Measurements from ENCODE around the gene ABCA9.
"Not testable (repeated sequence)": the region's sequence is repeated elsewhere in the genome, so short reads cannot be mapped to it uniquely, and the experiment has no call there.

Gene ABCA9

DNA sequence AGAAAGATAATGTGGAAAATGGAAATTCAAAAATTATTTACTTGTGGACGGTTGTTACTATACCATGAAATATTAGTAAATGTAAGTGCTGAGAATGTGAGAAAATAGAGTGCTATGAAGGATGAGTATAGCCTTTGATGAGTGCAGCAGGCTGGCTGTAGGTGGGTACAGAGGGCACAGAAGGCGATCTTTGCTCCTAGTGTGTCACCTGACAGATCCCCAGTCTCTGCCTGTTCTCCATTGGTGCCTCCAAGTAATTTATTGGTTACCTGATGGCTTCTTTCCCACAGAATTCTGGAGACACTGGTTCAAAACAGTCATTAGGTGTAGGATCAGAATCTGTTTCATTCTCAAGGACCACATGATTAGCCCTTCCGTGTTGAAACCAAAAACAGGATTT lies 28.9 kb downstream of the ABCA9 start:
- DNase-seq (ENCODE audit: low read depth in 2 of 3, low spot score in 1 of 3): no peak

DNA sequence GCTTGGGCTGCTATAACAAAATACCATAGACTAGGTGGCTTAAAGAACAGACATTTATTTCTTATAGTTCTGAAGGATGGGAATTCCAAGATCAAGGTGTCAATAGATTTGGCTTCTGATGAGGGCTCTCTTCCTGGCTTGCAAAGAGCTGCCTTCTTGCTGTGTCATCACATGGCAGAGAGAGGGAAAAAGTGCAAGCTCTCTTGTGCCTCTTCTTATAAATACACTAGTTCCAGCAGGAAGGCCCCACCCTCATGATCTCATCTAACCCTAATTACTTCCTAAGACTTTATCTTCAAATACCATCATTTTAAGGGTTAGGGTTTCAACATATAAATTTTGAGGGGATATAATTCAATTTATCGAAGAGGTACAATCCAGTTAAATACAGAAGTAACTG lies 30.6 kb downstream of the ABCA9 start:
- DNase-seq (ENCODE audit: low read depth in 2 of 3, low spot score in 1 of 3): no peak

DNA sequence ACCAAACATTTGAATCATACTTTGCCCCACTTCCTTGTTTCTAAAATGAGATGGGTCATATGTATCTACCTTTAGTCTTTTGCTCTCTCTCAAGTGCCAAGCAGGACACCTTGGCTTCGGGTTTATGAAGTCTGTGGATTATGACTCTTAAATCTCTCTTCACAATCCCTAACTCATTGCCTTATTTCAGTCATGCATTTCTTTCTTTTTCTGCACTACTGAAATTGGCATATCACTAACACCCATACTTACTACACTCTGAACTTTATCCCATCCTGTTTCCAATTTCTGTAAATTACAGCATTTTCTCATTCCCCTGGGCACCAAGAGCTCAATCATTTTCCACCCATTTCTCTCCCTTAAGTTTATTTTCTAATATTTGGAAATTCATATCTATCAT lies 42.0 kb downstream of the ABCA9 start:
- DNase-seq (ENCODE audit: low read depth in 2 of 3, low spot score in 1 of 3): no peak

DNA sequence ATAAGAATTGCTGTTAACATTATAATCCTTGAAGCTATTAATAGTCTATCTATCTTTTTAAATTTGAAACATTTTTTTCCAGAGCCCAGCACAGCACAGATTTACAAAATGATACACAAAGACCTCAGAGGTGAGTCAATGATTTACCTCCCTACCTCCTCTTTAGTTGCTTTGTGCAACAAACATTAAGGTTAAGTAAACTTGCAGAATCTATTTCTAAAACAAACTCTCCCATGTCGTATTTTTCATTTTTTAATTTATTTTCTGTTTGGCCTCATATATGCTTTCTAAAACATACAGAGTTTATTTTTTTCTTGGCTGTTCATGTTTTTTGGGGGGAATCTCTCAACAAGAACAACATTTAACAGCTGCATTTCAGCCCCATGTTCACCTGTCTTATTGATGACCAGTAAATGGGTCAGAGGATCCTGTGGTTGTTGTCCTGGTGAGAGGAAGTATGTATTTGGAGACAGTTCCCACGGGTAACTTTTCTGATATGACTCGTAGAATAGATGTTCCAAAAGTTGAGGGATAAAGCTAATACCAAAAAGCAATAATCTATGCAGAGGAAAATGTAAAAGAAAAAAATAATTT lies 42.6 kb downstream of the ABCA9 start:
- no peak for DNase-seq (ENCODE audit: low read depth in 2 of 3, low spot score in 1 of 3)

DNA sequence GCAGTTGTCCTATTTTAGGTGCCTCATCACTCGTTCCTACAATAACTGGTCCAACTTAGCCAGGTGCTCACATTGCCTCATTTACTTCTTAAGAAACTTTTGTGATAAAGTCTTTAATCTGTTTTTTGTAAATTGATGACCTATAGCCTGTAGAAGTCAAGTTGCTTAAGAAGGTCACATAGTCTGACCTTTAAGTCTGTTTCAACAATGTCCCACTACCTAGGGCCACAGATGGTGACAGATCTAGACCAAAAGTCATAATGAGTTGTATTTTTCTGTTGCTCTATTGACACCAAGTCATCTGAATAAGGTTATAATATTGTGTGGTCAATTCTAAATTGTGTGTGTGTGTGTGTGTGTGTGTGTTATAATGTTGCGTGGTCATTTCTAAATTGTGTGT lies 45.1 kb downstream of the ABCA9 start:
- no peak for DNase-seq (ENCODE audit: low read depth in 2 of 3, low spot score in 1 of 3)

DNA sequence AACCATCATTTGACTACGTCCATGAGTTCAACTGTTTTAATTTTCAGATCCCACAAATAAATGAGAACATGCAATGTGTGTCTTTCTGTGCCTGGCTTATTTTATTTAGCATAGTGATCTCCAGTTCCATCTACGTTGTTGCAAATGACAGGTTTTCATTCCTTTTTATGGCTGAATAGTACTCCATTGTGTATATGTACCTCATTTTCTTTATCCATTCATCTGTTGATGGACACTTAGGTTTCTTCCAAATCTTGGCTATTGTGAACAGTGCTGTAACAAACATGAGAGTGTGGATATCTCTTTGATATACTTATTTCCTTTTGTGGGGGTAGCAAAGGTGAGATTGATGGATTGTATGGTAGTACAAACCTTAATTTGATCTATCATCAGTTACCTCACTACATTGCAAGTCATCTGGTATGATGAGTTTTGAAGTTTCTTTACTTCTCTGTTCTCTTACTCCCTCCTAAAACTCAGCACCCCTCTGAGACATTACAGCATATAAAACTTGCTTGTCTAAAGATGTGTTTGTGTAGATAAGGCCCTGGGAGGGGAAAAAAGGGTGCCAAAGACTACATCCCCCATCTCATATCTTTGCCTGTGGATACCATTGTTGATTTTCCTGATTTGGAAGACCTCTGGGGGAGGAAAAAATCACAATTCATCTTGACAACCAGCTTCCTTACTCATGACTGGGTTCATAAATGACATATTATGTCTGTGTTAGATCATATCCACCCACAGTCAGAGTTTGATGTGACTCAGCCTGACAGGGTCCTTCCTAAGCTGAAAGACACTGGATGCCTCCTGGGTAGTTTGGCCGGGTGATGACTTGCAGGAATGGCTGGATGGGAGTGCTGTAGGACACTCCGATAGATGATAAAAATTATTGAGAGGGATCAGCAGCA lies 47.6 kb downstream of the ABCA9 start:
- DNase-seq (ENCODE audit: low read depth in 2 of 3, low spot score in 1 of 3): no peak

DNA sequence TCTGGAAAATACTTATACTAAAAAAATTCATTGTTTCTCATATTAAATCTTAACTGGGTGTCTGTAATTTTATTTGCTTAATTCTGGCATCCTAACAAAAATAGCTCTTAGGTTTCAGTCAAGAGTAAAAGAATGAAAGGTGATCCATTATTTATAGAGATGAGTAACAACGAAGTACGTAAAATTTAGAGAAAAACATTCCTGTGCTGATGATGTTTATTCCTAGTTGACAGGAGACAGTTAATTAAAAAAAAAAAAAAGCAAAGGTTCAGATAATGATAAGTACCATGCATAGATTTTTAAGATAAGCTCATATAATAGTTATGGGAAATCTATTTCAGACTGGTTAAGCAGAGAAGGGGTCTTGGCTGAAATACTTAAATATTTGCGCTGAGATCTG lies 50.8 kb downstream of the ABCA9 start:
- DNase-seq (ENCODE audit: low read depth in 2 of 3, low spot score in 1 of 3): no peak

DNA sequence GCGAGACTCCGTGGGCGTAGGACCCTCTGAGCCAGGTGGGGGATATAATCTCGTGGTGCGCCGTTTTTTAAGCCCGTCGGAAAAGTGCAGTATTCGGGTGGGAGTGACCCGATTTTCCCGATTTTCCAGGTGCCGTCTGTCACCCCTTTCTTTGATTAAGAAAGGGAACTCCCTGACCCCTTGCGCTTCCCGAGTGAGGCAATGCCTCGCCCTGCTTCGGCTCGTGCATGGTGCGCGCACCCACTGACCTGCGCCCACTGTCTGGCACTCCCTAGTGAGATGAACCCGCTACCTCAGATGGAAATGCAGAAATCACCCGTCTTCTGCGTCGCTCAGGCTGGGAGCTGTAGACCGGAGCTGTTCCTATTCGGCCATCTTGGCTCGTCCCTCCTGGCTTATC lies 56.0 kb downstream of the ABCA9 start:
- DNase-seq (ENCODE audit: low read depth in 2 of 3, low spot score in 1 of 3): not testable (repeated sequence)

DNA sequence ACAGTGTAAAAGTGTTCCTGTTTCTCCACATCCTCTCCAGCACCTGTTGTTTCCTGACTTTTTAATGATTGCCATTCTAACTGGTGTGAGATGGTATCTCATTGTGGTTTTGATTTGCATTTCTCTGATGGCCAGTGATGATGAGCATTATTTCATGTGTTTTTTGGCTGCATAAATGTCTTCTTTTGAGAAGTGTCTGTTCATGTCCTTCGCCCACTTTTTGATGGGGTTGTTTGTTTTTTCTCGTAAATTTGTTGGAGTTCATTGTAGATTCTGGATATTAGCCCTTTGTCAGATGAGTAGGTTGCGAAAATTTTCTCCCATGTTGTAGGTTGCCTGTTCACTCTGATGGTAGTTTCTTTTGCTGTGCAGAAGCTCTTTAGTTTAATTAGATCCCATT lies 61.0 kb downstream of the ABCA9 start:
- not testable (repeated sequence) for DNase-seq (ENCODE audit: low read depth in 2 of 3, low spot score in 1 of 3)

DNA sequence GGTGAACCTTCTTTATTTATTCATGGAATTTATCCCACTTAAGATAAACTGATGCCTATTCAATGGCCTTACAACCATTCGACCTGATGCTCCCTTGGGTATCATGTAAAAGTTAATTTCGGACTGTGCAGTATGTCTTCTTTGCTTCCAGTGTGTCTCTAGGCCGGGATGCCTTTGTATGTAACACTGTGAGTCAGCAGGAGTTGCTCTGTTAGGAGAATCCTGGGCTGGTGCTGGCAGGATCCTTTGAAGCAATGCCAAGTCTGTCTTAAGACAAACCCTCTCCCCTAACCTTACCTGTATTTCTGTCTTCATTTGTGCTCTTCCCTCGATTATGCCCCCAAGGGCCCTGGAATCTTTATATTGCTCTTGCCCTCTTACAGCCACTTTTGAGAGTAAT lies 67.6 kb downstream of the ABCA9 start:
- no peak for DNase-seq (ENCODE audit: low read depth in 2 of 3, low spot score in 1 of 3)

DNA sequence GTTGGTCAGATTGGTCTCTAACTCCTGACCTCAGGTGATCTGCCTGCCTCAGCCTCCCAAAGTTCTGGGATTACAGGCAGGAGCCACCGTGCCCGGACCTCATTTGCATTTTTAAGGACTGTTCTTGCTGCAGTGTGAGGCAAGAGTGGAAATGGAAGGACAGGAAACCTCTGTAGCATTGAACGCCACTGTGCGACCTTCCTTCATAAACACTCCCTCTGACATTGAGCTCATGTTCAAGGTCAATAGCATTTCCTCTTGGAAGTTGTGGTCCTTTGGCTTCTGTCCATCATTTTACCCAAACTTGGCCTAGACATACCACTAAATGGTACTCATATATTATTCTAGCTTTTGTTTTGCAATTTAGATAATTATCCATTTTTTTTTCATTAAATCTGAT lies 72.8 kb downstream of the ABCA9 start:
- no peak for DNase-seq (ENCODE audit: low read depth in 2 of 3, low spot score in 1 of 3)

DNA sequence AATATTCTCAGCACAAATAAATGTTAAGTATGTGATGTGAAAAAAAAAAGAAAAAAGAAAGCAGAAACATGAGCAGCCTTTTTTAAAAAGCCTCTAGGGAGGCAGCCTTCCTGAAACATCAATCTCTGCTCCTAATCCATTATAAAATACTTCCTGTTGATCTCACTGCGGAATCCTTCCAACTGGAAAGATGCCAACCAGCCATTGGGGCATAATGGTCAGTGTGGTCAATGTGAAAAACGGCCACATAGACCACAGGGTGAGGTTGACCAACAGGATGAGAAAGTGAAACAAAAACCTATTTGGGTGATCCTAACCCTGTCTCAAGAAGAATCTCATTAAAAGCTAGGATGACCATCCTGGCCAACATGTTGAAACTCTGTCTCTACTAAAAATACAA lies 79.4 kb downstream of the ABCA9 start:
- DNase-seq (ENCODE audit: low read depth in 2 of 3, low spot score in 1 of 3): no peak

DNA sequence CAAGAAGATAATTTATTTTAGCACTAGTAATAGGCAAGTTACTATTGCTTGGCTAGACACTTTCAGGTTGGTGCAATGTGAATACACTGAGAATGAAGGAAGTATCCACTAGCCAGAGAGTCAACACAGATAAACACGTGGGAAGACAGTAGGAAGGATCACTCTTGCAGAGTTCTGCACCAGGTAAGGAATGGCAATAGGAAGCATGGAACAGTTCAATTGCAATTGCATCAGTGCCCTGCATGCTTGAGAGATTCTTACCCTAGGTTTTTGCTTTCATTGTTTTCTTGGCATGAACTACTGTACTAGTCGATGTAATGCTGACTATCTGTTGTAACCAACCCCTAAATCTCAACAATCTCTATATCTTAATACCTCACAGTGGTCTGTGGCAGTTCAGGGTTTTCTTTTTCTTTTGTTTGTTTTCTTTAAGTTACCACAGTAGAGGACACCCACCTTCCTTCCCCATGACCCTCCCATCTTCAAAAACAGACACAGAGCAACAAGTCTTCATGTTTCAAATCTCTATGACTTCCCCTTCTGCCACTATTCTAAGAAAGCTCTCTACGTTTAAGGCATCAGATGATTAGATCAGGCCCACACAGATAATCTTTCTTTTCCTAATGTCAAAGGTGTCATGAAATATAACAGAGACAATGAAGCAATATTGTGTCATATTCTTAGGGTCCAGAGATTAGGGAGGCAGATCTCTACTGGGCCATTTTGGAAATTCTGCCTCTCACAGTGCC lies 87.5 kb downstream of the ABCA9 start:
- DNase-seq (ENCODE audit: low read depth in 2 of 3, low spot score in 1 of 3): no peak

DNA sequence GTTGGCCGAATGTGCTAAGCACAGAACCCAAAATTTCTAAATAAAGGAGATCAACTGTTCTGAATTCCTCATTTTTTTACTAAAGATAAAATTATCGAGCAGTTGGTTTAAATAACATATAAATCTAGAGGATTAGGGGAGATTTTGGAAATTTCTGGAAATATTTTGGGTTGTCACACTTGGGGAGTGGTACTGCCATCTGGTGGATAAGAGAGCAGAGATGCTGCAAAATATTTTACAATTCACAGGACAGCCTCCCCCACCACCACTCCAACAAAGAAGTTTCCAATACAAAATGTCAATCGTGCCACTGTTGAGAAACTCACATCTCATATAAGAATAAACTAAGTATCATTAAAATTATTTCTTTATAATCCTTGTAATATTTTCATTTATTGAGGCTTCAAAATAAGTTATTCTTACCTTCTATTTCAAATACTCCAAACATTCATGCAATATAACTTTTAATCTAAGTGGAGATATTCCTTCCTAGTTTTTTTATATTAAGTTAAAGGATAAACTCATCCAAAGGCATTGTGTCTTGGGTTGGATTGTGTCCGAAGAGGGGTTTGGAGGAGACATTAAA lies 88.5 kb downstream of the ABCA9 start:
- no peak for DNase-seq (ENCODE audit: low read depth in 2 of 3, low spot score in 1 of 3)

DNA sequence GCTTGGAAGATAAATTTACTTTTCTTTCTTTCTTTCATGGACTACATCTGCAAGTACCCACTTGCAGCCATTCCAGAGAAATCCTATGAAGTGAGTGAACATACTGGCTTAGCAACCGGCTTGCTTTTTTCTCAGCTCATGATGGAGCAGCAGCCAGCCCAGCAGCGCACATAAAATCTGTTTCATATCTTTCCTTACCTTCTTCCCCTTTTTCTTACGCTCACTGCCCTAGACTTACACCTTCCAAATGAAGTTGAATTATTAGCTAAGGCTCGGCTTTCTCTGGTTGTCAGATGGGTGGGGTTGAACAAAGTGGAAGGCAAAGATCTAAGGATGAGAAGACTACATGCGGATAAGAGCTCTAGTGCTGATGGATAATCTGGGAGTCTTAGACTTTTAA lies 91.6 kb downstream of the ABCA9 start:
- DNase-seq (ENCODE audit: low read depth in 2 of 3, low spot score in 1 of 3): no peak

DNA sequence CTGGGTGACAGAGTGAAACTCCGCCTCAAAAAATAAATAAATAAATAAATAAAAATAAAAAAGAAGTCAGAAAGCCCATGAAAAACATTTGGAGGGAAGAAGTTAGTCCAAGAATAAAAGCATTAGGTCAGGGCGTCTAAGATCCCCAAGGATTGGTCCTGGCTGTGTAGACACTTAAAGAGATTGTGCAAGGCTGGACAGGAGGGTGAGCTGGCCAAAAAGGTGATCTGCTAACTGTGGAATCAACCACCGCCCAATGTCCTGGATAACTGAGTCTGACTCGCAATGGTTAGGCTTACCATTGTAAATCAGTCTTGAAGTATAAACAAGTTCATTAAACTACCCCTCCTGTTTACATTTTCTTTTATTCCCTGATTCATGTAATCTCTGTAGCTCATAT lies 96.8 kb downstream of the ABCA9 start:
- no peak for DNase-seq (ENCODE audit: low read depth in 2 of 3, low spot score in 1 of 3)

DNA sequence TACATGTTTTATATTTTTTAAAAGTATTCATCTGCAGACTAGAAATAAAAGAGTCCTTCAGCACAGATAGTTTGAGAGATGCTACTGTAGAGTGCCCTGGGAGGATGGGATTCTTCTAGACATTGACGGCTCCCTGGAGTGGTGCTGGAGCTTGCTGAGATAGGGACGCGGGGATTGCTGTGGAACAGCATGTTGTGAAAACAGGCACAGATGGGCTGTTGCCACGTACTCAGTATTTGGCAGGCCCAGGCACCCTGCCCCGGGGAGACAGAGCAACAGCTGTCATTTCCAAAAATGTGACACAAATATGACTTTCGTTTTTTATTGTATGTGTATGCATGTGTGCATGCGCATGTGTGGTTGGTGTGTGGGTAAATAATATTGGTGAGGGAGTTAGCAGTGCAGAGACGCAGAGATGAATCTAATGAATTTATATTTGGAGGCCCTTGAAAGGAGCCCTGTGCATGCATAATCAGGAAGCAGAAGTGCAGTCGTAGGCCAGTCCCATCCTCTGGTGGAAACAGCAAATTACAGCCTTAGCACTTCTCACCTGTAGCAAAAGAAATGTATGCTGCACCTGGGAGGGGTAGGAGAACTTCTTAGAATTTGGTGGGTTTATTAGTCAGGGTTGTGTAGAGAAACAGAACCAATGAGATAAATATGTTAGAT lies 99.4 kb downstream of the ABCA9 start:
- DNase-seq (ENCODE audit: low read depth in 2 of 3, low spot score in 1 of 3): no peak

DNA sequence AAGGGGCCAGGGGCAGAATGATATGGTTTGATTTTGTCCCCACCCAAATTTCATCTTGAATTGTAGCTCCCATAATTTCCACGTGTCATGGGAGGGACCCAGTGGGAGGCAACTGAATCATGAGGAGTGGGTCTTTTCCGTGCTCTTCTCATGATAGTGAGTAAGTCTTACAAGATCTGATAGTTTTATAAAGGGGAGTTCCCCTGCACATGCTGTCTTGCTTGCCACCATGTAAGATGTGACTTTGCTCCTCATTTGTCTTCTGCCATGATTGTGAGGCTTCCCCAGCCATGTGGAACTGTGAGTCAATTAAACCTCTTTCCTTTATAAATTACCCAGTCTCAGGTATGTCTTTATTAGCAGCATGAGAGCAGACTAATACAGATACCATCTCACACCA lies 101.6 kb downstream of the ABCA9 start:
- not testable (repeated sequence) for DNase-seq (ENCODE audit: low read depth in 2 of 3, low spot score in 1 of 3)

DNA sequence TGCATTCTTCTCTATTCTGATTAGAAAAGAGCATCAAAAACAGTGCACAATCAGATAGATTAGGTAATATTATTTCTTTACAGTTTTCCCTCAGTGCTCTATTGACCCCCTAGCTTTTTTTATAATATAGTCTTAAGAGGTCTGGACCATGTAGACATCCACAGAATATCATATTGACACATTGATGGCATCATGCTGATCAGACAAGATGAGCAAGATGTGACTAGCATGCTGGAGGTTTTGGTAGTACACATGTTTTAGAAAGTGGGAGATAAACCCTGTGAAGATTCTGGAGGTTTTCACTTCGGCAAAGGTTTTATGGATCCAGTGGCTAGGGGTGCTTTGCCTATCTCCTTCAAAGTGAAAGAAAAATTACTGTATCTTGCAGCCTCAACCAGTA lies 102.8 kb downstream of the ABCA9 start:
- no peak for DNase-seq (ENCODE audit: low read depth in 2 of 3, low spot score in 1 of 3)

DNA sequence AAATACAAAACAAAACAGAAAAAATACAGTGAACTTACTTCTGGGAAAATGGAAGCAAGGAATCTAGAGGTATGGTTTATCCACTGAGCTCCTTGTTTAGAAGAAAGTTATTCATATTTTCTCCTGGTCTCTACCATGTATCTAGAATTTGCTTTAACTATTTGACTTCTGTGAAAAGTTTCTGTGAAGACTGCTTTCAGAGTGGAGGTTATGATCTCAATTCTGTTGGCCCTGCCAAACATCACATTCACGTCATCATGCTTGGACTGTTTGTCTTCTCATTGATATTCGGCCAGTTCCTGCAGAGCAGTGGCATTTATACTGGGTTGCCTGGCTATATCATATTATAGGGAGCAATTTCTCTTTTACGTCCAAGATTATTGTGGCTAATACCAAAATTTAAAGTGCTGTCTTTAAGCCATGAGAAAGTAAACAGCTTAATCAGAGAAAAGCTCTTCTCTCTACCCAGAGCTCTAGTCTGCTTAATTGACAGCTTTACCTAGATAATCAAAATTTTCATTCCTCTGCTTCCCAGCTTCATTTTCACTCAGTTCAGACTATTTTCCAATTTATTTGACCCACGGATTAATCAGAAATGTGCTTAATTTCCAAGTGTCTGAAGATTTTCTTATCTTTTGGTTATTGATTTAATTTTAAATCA lies 105.4 kb downstream of the ABCA9 start, which contains the start of gene ABCA8:
TSS of gene ABCA8 (minus strand) at position 212 of the 661 bp plus-strand sequence. CDS start 13,358 bp downstream, outside the sequence.
- no peak for DNase-seq (ENCODE audit: low read depth in 2 of 3, low spot score in 1 of 3)
